Ovary (tissue), 3 donors: ENCODE measurements around the gene TBX3.

Experiments used
- EP300 ChIP-seq: sonication (generic); formaldehyde crosslinking; IDR thresholded peaks from one replicate; pipeline ENCODE4 v1.6.1; 2017; ENCODE audit warnings: antibody characterized with exemption
- TF ChIP-seq, protein P1 (sequence below), 3 donors: fragments of 450-650 bp in 2 of 3; fragments of 200-600 bp in 1 of 3; IDR thresholded peaks; one replicate each; pipeline versions ENCODE4 v1.5.1 to v1.8.0; 2016 to 2022; ENCODE audit warnings: antibody characterized with exemption in 3 of 3, mild to moderate bottlenecking in 1 of 3
- donor health status: DM: no; HTN: no; CAD: no.

DNA sequence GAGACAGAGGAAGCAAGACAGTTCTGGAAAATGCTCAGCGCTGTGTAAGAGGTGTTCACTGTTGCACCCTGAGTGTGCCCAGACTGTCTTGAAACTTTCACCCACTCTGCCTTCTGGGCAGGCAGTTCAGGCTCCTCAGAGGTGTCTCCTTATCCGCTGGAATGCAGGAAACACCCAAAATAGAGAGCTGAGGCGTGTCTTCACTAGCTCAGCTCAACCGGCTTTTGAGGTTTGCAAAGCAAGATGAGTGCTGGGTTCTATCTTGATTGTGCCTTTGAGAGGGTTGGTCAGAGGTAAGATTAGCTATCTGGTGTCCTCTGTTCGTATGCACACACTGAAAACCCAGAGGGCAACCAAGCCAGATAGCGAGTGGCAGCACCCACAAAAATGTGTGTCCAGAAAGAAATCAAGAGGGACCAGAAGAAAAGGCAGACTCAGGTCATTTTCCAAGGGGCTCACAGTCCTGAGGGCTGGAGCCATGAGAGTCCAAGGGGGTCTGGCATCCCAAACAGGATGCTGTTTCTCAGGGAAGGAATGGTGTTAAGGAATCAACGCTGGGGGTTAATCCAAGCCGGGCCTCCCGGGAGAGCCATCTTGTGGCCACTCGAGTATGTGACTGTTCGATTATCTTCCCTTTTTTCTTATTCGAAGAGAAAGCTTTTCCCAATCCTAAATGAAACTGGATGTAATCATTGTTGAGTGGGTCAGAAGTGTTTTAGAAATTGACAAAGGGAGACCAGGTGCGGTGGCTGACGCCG lies 47.1 kb downstream of the TBX3 start:
- TF ChIP-seq, protein P1, sequence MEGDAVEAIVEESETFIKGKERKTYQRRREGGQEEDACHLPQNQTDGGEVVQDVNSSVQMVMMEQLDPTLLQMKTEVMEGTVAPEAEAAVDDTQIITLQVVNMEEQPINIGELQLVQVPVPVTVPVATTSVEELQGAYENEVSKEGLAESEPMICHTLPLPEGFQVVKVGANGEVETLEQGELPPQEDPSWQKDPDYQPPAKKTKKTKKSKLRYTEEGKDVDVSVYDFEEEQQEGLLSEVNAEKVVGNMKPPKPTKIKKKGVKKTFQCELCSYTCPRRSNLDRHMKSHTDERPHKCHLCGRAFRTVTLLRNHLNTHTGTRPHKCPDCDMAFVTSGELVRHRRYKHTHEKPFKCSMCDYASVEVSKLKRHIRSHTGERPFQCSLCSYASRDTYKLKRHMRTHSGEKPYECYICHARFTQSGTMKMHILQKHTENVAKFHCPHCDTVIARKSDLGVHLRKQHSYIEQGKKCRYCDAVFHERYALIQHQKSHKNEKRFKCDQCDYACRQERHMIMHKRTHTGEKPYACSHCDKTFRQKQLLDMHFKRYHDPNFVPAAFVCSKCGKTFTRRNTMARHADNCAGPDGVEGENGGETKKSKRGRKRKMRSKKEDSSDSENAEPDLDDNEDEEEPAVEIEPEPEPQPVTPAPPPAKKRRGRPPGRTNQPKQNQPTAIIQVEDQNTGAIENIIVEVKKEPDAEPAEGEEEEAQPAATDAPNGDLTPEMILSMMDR (IDR thresholded peaks at IDR 0.05) = no peak
- TF ChIP-seq EP300 = no peak
